HG03103 (cell line): ENCODE measurements around the gene TGFBR3.
"Not testable (repeated sequence)": the region's sequence is repeated elsewhere in the genome, so short reads cannot be mapped to it uniquely, and the experiment has no call there.

ENCODE experiments used
- ATAC-seq: cut with Tn5 transposase; IDR thresholded peaks from one replicate; pipeline ENCODE4 v1.9.1; 2021; ENCODE audit warnings: low read depth; ENCODE audit not compliant: unreplicated experiment

The TGFBR3 gene

GRCh38 chr1:91669584-91670350, 216.2 kb downstream of the TGFBR3 start:
- no peak for ATAC-seq

- not testable (repeated sequence) for ATAC-seq
These were observed 219.3 kb downstream of the TGFBR3 start for GRCh38 chr1:91666651-91667050.

- no peak for ATAC-seq
These were observed 224.8 kb downstream of the TGFBR3 start for GRCh38 chr1:91661121-91661520.

- ATAC-seq, result no peak
These were observed 225.2 kb downstream of the TGFBR3 start for GRCh38 chr1:91660708-91661107.

- no peak for ATAC-seq
These were observed 230.0 kb downstream of the TGFBR3 start for GRCh38 chr1:91655912-91656449.

GRCh38 chr1:91653183-91653582, 232.8 kb downstream of the TGFBR3 start:
- ATAC-seq, result no peak

GRCh38 chr1:91651661-91652071, 234.3 kb downstream of the TGFBR3 start:
- ATAC-seq, result no peak

- no peak for ATAC-seq
These were observed 234.7 kb downstream of the TGFBR3 start for GRCh38 chr1:91651243-91651642.

- ATAC-seq, result no peak
These were observed 235.2 kb downstream of the TGFBR3 start for GRCh38 chr1:91650764-91651163.

GRCh38 chr1:91647061-91647460, 238.9 kb downstream of the TGFBR3 start:
- ATAC-seq, result no peak

- ATAC-seq, result no peak
These were observed 240.9 kb downstream of the TGFBR3 start for GRCh38 chr1:91645031-91645430.

GRCh38 chr1:91643431-91643830, 242.5 kb downstream of the TGFBR3 start:
- ATAC-seq, result no peak

GRCh38 chr1:91640877-91641526, 244.9 kb downstream of the TGFBR3 start:
- ATAC-seq, result no peak

- no peak for ATAC-seq
These were observed 248.4 kb downstream of the TGFBR3 start for GRCh38 chr1:91637539-91637994.

GRCh38 chr1:91635763-91636162, 250.2 kb downstream of the TGFBR3 start:
- ATAC-seq, result no peak

GRCh38 chr1:91633438-91633837, 252.5 kb downstream of the TGFBR3 start:
- no peak for ATAC-seq

GRCh38 chr1:91631718-91632330, 254.1 kb downstream of the TGFBR3 start:
- no peak for ATAC-seq

GRCh38 chr1:91630803-91631202, 255.1 kb downstream of the TGFBR3 start:
- no peak for ATAC-seq
